Gastroesophageal sphincter (tissue), 4 donors: ENCODE data around the gene KCNQ1OT1. TPM values are rescaled to one million over a fixed set of nuclear protein-coding genes. Genes with fewer than 3 reads are reported as not detected.

Experiments
- ATAC-seq: fragments of 150-250 bp; one replicate; pipeline ENCODE4 v1.9.1; 2016; ENCODE audit warnings: mild to moderate bottlenecking, moderate library complexity
- H3K27ac ChIP-seq, 4 donors: fragments of 200-600 bp; sonication (generic) in 3 of 4; 1 replicate in 3 of 4; 2 replicates in 1 of 4; pipeline ENCODE4 v1.5.1; 2016 to 2019
- H3K27me3 ChIP-seq: fragments of 200-600 bp; sonication (generic); one replicate; pipeline ENCODE4 v1.5.1; 2019
- H3K36me3 ChIP-seq, 2 donors: fragments of 200-600 bp; sonication (generic); one replicate each; pipeline ENCODE4 v1.5.1; 2019; ENCODE audit warnings: control low read depth in 1 of 2
- H3K4me1 ChIP-seq, 3 donors: fragments of 200-600 bp; sonication (generic); 1 replicate in 2 of 3; 2 replicates in 1 of 3; pipeline ENCODE4 v1.5.1; 2016 to 2019; ENCODE audit warnings: control low read depth in 2 of 3
- H3K4me3 ChIP-seq, 2 donors: fragments of 200-600 bp; sonication (generic); one replicate each; pipeline ENCODE4 v1.5.1; 2019; ENCODE audit warnings: mild to moderate bottlenecking in 1 of 2, moderate library complexity in 1 of 2
- H3K9me3 ChIP-seq, 3 donors: fragments of 200-600 bp; sonication (generic); one replicate each; pipeline ENCODE4 v1.5.1; 2017 to 2019; ENCODE audit warnings: control low read depth in 2 of 3
- CTCF ChIP-seq, 4 experiments: fragments of 200-600 bp in 2 of 4; fragments of 450-650 bp in 2 of 4; sonication (generic) in 1 of 4; IDR thresholded peaks; one replicate each; pipeline ENCODE4 v1.5.1; 2017 to 2019; ENCODE audit warnings: antibody characterized with exemption in 4 of 4, mild to moderate bottlenecking in 2 of 4, moderate library complexity in 2 of 4
- EP300 ChIP-seq: sonication (generic); formaldehyde crosslinking; IDR thresholded peaks from one replicate; pipeline ENCODE4 v1.6.1; 2017; ENCODE audit warnings: antibody characterized with exemption, mild to moderate bottlenecking
- POLR2A ChIP-seq, 2 donors: fragments of 450-650 bp; IDR thresholded peaks; one replicate each; pipeline ENCODE4 v1.6.1; 2017; ENCODE audit warnings: antibody characterized with exemption in 2 of 2, mild to moderate bottlenecking in 2 of 2, moderate library complexity in 1 of 2
- POLR2AphosphoS5 ChIP-seq: sonication (generic); formaldehyde crosslinking; IDR thresholded peaks from one replicate; pipeline ENCODE4 v1.6.1; 2017; ENCODE audit warnings: antibody characterized with exemption
- WGBS, 2 donors: methylation state at CpG; one replicate each; pipeline ENCODE4 v1.1.5; 2018; ENCODE audit warnings: low coverage in 1 of 2; 5-methylcytosine and 5-hydroxymethylcytosine counted together
- total RNA-seq, 4 donors: library from RNA; depleted of rRNA; stranded (reverse); fragments of >200 nt; gene quantifications; one replicate each; pipeline ENCODE4 v1.1.0, GENCODE V29; 2016

Gene KCNQ1OT1
- total RNA-seq, 4 donors from 2014 or later, result 0.52 to 3.3 (median 1.4) TPM

- Histone ChIP-seq H3K27ac (no peak overlapping the region), H3K36me3 (no peaks in the 10 kb centered on the region), H3K27me3 (no peaks in the 10 kb centered on the region), H3K4me1 (no peaks in the 10 kb centered on the region), H3K4me3 (no peak overlapping the region), H3K9me3 (no peaks in the 10 kb centered on the region)
- no peak for ATAC-seq
- TF ChIP-seq POLR2AphosphoS5 (no peak), CTCF (IDR thresholded peaks at IDR 0.05) (no peak), POLR2A (IDR thresholded peaks at IDR 0.05) (no peak)
- 80% methylated on average over 2 of the region's 12 CpGs; no CpG with 5 or more reads in 1 of the 2 donors for WGBS, 2 donors
Observed at GRCh38 chr11:2589538-2589934, 110.3 kb downstream of the KCNQ1OT1 start.

DNA sequence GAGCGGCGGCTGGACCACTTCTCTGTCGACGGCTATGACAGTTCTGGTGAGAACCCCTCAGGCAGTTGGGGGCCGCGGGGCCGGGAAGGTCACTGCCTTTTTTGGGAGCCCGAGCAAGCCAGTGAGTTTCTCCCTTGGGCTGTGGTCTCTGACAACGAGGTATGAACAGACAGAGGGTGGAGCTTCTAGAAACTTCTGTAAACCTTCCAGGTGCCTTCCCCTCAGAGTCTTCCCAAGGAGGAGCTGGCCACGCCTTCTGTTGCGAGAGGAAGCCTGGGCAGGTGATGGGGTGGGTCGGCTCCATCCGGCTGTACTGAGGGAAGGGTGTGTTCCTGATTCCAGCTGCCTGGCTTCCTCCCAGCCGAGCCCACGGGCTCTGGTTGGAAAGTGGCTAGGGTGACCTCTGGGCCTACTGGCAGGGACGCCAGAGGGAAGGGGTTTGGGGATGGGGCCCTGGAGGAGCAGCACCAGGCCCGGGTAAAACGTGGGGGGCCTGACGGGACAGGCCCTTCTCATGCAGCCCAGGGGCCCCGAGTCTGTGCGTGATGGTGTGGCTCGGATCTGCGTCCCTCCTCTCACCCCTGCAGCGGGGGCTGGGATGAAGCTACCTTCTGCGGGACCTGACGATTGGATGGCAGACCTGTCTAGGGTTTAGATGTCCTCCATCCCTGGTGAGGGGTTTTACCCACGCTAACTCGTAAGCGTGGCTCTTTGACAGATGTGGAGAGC lies 110.8 kb downstream of the KCNQ1OT1 start:
- no peak overlapping the region for H3K27ac ChIP-seq
- H3K36me3 ChIP-seq, result no peaks in the 10 kb centered on the region
- no peaks in the 10 kb centered on the region for H3K9me3 ChIP-seq
- TF ChIP-seq POLR2AphosphoS5, result no peak
- TF ChIP-seq EP300, result no peak
- no peak for TF ChIP-seq CTCF (IDR thresholded peaks at IDR 0.05)
- TF ChIP-seq POLR2A (IDR thresholded peaks at IDR 0.05), result no peak
- no peaks in the 10 kb centered on the region for H3K4me1 ChIP-seq
- H3K27me3 ChIP-seq, result no peaks in the 10 kb centered on the region
- H3K4me3 ChIP-seq, result no peak overlapping the region
- 100% methylated on average over 1 of the region's 29 CpGs; no CpG with 5 or more reads in 1 of the 2 donors for WGBS, 2 donors
- no peak for ATAC-seq

DNA sequence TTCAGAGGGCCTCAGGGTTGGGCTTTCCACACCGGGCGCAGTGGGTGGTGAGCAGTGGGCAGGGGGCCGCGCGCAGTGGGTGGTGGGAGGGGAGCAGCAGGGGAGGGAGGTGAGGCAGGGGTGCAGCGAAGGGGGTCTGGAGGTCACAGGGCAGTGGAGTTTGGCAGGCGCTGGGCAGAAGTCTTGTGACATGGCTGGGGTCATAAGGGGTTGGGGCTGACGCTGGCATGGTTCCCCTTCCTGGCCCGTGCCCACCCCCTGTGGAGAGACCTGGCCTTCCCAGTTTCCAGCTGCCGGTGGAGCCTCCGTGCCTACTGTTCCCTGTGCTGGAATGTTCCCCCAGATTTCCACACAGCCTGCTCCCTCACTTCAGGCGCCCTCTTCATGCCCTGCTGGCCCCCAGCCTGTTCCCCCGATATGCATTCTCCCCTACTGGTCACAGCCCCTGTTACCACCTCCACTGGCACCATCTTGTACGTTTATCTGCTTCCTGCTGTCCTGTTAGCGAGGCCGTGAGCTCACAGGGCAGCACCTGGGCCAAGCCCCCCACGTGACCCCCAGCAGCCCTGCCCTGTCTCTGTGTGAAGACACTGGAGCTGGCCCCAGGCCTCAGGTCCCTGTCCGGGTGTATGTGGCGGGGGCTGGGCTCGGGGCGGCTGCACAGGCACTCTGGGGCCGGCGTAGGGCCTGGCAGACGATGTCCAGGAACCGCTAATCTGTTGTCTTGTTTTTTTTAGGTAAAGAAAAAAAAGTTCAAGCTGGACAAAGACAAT lies 111.6 kb downstream of the KCNQ1OT1 start:
- TF ChIP-seq POLR2AphosphoS5, result no peak
- TF ChIP-seq EP300, result no peak
- no peak for TF ChIP-seq CTCF (IDR thresholded peaks at IDR 0.05)
- TF ChIP-seq POLR2A (IDR thresholded peaks at IDR 0.05), result no peak
- no peak overlapping the region for H3K4me3 ChIP-seq
- no peak for ATAC-seq
- no peaks in the 10 kb centered on the region for H3K9me3 ChIP-seq
- 78 to 88% methylated on average over 4 to 13 of the region's 25 CpGs for WGBS, 2 donors
- H3K27me3 ChIP-seq, result no peaks in the 10 kb centered on the region
- H3K36me3 ChIP-seq, result no peaks in the 10 kb centered on the region
- H3K27ac ChIP-seq, result no peak overlapping the region
- H3K4me1 ChIP-seq, result no peaks in the 10 kb centered on the region

- Histone ChIP-seq H3K9me3 (no peaks in the 10 kb centered on the region), H3K4me1 (no peaks in the 10 kb centered on the region), H3K27me3 (no peaks in the 10 kb centered on the region), H3K27ac (no peak overlapping the region), H3K4me3 (no peak overlapping the region), H3K36me3 (no peaks in the 10 kb centered on the region)
- WGBS, 2 donors, result 100% methylated on average over 1 of the region's 20 CpGs; no CpG with 5 or more reads in 1 of the 2 donors
- TF ChIP-seq POLR2A (IDR thresholded peaks at IDR 0.05), result no peak
- TF ChIP-seq POLR2AphosphoS5, result no peak
- TF ChIP-seq EP300, result no peak
- TF ChIP-seq CTCF (IDR thresholded peaks at IDR 0.05), result no peak
- ATAC-seq, result no peak
Observed at GRCh38 chr11:2587132-2587930, 112.5 kb downstream of the KCNQ1OT1 start.
